ENCODE results near the gene ZNF138. TPM values are rescaled to one million over a fixed set of nuclear protein-coding genes. Genes with fewer than 3 reads are reported as not detected.

ZNF138 gene
- total and polyA plus RNA-seq, 10 donors, result 7.0 to 39.9 (median 12.8) TPM

GRCh38 chr7:64880322-64881297 is 86.4 kb downstream of the ZNF138 start:
- Histone ChIP-seq H3K4me3 (no peak overlapping the region), H3K4me1 (peaks cover 0 to 20% (median 2%) of the 10 kb centered on the region in 6 donors), H3K9me3 (peaks cover 0 to 74% (median 4%) of the 10 kb centered on the region in 8 donors), H3K27me3 (replicated peaks in 1 of 7) (peaks cover 0 to 66% (median 15%) of the 10 kb centered on the region in 7 donors), H3K27ac (no peak overlapping the region), H3K36me3 (no peaks in the 10 kb centered on the region)
- intact Hi-C loops (cut with DNase I; ENCODE audit: low total_unique reads), result no loop called here
- TF ChIP-seq, protein P1, sequence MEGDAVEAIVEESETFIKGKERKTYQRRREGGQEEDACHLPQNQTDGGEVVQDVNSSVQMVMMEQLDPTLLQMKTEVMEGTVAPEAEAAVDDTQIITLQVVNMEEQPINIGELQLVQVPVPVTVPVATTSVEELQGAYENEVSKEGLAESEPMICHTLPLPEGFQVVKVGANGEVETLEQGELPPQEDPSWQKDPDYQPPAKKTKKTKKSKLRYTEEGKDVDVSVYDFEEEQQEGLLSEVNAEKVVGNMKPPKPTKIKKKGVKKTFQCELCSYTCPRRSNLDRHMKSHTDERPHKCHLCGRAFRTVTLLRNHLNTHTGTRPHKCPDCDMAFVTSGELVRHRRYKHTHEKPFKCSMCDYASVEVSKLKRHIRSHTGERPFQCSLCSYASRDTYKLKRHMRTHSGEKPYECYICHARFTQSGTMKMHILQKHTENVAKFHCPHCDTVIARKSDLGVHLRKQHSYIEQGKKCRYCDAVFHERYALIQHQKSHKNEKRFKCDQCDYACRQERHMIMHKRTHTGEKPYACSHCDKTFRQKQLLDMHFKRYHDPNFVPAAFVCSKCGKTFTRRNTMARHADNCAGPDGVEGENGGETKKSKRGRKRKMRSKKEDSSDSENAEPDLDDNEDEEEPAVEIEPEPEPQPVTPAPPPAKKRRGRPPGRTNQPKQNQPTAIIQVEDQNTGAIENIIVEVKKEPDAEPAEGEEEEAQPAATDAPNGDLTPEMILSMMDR (IDR thresholded peaks at IDR 0.05 in 8 of 11, conservative IDR thresholded peaks at IDR 0.05 in 3 of 11), result no peak
- TF ChIP-seq POLR2A (IDR thresholded peaks at IDR 0.05), result no peak
- no peak for TF ChIP-seq POLR2AphosphoS5 (IDR thresholded peaks at IDR 0.05)
- no peak for DNase-seq
- WGBS, 5 donors, result 94 to 97% (median 96%) methylated on average over 36 to 38 of the region's 38 CpGs

- Histone ChIP-seq H3K4me1 (peaks cover 0 to 20% (median 2%) of the 10 kb centered on the region in 6 donors), H3K27me3 (replicated peaks in 1 of 7) (peaks cover 0 to 64% (median 15%) of the 10 kb centered on the region in 7 donors), H3K36me3 (no peaks in the 10 kb centered on the region), H3K4me3 (peak overlapping the region in 4 of 8 donors; percentile 20 to 55 (median 38)), H3K9me3 (peaks cover 0 to 66% (median 4%) of the 10 kb centered on the region in 8 donors), H3K27ac (no peak overlapping the region)
- TF ChIP-seq, protein P1 (IDR thresholded peaks at IDR 0.05 in 8 of 11, conservative IDR thresholded peaks at IDR 0.05 in 3 of 11), result no peak
- no peak for TF ChIP-seq POLR2AphosphoS5 (IDR thresholded peaks at IDR 0.05)
- TF ChIP-seq POLR2A (IDR thresholded peaks at IDR 0.05), result no peak
- intact Hi-C loops (cut with DNase I; ENCODE audit: low total_unique reads), result no loop called here
- no peak for DNase-seq
- 74 to 84% (median 82%) methylated on average over 26 of the region's 26 CpGs for WGBS, 5 donors
These were observed 87.4 kb downstream of the ZNF138 start for GRCh38 chr7:64881461-64882287.

DNA sequence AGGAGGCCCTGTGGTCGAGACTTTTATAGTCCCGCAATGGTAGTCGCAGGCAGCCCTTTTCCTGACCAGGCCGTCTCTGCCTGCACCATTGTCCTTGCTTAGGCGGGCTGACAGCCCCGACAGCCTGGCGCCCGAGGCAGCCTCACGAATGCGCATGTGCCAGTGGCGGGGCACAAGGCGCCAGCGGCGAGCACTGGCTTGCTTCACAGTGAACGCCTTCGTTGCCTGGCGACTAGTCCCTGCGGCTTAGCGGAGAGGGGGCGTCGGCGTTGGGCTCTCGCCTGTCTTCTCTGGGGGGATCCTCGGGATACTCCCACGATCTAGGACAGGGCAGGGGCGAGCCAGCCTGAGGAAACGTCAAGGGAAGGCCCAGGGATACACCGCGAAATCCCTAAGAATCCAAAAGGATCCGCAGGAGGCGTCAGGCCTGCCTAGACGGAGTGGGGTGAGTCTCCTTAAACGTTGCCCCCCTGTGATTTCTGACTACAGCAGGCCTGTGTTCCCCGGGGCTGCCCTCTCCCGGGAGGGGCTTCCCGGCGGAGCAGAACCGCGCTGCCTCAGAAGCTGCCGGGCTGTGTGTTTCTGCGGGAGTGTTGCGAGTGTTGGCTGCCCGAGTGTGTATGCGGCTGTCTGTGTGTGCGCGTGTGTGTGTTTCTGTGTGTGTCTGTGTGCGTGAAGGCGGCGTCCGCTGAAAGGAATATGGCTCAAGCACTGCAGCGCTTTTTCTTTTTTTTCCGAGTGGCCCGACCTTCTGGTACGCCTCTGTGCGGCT is 88.3 kb downstream of the ZNF138 start:
- DNase-seq, result peak; percentile 78
- intact Hi-C loops (cut with DNase I; ENCODE audit: low total_unique reads), result no loop called here
- Histone ChIP-seq H3K9me3 (peaks cover 0 to 62% (median 4%) of the 10 kb centered on the region in 8 donors), H3K4me1 (peaks cover 0 to 15% (median under 1%) of the 10 kb centered on the region in 6 donors), H3K36me3 (no peaks in the 10 kb centered on the region), H3K27me3 (replicated peaks in 1 of 7) (peaks cover 0 to 64% (median 15%) of the 10 kb centered on the region in 7 donors), H3K27ac (no peak overlapping the region), H3K4me3 (peak overlapping the region; percentile 10 to 55 (median 22))
- TF ChIP-seq POLR2AphosphoS5 (IDR thresholded peaks at IDR 0.05) (peak in 2 of 3 donors; percentile 4 to 70), POLR2A (IDR thresholded peaks at IDR 0.05) (no peak)
- TF ChIP-seq, protein P1 (IDR thresholded peaks at IDR 0.05 in 8 of 11, conservative IDR thresholded peaks at IDR 0.05 in 3 of 11), result no peak
- 11 to 23% (median 15%) methylated on average over 26 to 55 of the region's 55 CpGs for WGBS, 5 donors

Other genes starting within 250 kb of the ZNF138 start
- 10 to 100 TPM; 19.4 to 47.8 (median 25.7) TPM for gene ZNF680, start 231.4 kb upstream of the ZNF138 start, total RNA-seq
- 1 to 10 TPM; 5.0 to 7.9 (median 6.3) TPM for gene ZNF680, start 231.4 kb upstream of the ZNF138 start, polyA plus RNA-seq
- 10 to 100 TPM; 16.4 to 52.5 (median 19.4) TPM for gene ZNF107, start 128.3 kb upstream of the ZNF138 start, total RNA-seq
- 1 to 10 TPM; 5.8 to 7.8 (median 6.8) TPM for gene ZNF107, start 128.3 kb upstream of the ZNF138 start, polyA plus RNA-seq
- gene ZNF273, start 108.8 kb downstream of the ZNF138 start, total RNA-seq, result 10 to 100 TPM in 1 of 7 donors, 1 to 10 TPM in 6; 5.4 to 10.4 (median 6.7) TPM
- gene ZNF273, start 108.8 kb downstream of the ZNF138 start, polyA plus RNA-seq, result 1 to 10 TPM; 2.4 to 4.0 (median 3.0) TPM
- gene ZNF117, start 196.6 kb downstream of the ZNF138 start, total RNA-seq, result 10 to 100 TPM; 13.7 to 23.2 (median 16.5) TPM
- 1 to 10 TPM; 4.0 to 5.3 (median 4.5) TPM for gene ZNF117, start 196.6 kb downstream of the ZNF138 start, polyA plus RNA-seq
- gene ERV3-1, start 212.3 kb downstream of the ZNF138 start, total RNA-seq, result 10 to 100 TPM; 17.7 to 42.4 (median 25.6) TPM
- 1 to 10 TPM; 1.4 to 3.2 (median 2.0) TPM for gene ERV3-1, start 212.3 kb downstream of the ZNF138 start, polyA plus RNA-seq

Data from spleen (tissue), 11 donors.